ENCODE results near the gene WDR73. TPM values are rescaled to one million over a fixed set of nuclear protein-coding genes. Genes with fewer than 3 reads are reported as not detected.

The WDR73 gene
- total RNA-seq, 1 donor from 2014 or later, result 18.5 TPM

- H3K36me3 ChIP-seq (ENCODE audit: control insufficient read depth, insufficient read depth, low read length), result no peaks in the 10 kb centered on the region
- H3K4me3 ChIP-seq (ENCODE audit: low read depth, low read length), result peak overlapping the region; percentile 96
- no peak for DNase-seq (ENCODE audit: low read depth)
- no peak for TF ChIP-seq CTCF (IDR thresholded peaks at IDR 0.05; ENCODE audit: insufficient read depth, low read length, poor library complexity, severe bottlenecking)
- no peaks in the 10 kb centered on the region for H3K27me3 ChIP-seq (ENCODE audit: control insufficient read depth, insufficient read depth, low read length)
Measured at GRCh38 chr15:84601555-84601838, 52.6 kb downstream of the WDR73 start.

- DNase-seq (ENCODE audit: low read depth), result peak; percentile 63
- peak within 1 kb of the TSS; percentile 96 for H3K4me3 ChIP-seq (ENCODE audit: low read depth, low read length)
- no peak for TF ChIP-seq CTCF (IDR thresholded peaks at IDR 0.05; ENCODE audit: insufficient read depth, low read length, poor library complexity, severe bottlenecking)
- H3K27me3 ChIP-seq (ENCODE audit: control insufficient read depth, insufficient read depth, low read length), result no peaks in the 10 kb centered on the region
- H3K36me3 ChIP-seq (ENCODE audit: control insufficient read depth, insufficient read depth, low read length), result no peaks in the 10 kb centered on the region
Measured at GRCh38 chr15:84600687-84601554, 53.2 kb downstream of the WDR73 start, which contains the start of gene ZSCAN2. Gene ZSCAN2 (plus strand): TSS chr15:84601009. CDS start chr15:84603928, 2,919 bp downstream.

GRCh38 chr15:84600331-84600686 is 53.8 kb downstream of the WDR73 start:
- H3K36me3 ChIP-seq (ENCODE audit: control insufficient read depth, insufficient read depth, low read length), result no peaks in the 10 kb centered on the region
- no peaks in the 10 kb centered on the region for H3K27me3 ChIP-seq (ENCODE audit: control insufficient read depth, insufficient read depth, low read length)
- H3K4me3 ChIP-seq (ENCODE audit: low read depth, low read length), result peak overlapping the region; percentile 96
- no peak for DNase-seq (ENCODE audit: low read depth)
- no peak for TF ChIP-seq CTCF (IDR thresholded peaks at IDR 0.05; ENCODE audit: insufficient read depth, low read length, poor library complexity, severe bottlenecking)

- Histone ChIP-seq H3K36me3 (ENCODE audit: control insufficient read depth, insufficient read depth, low read length) (no peaks in the 10 kb centered on the region), H3K4me3 (ENCODE audit: low read depth, low read length) (no peak overlapping the region), H3K27me3 (ENCODE audit: control insufficient read depth, insufficient read depth, low read length) (no peaks in the 10 kb centered on the region)
- no peak for TF ChIP-seq CTCF (IDR thresholded peaks at IDR 0.05; ENCODE audit: insufficient read depth, low read length, poor library complexity, severe bottlenecking)
- no peak for DNase-seq (ENCODE audit: low read depth)
Measured at GRCh38 chr15:84599906-84600305, 54.2 kb downstream of the WDR73 start.

GRCh38 chr15:84598993-84599392 is 55.1 kb downstream of the WDR73 start:
- peak; percentile 84 for TF ChIP-seq CTCF (IDR thresholded peaks at IDR 0.05; ENCODE audit: insufficient read depth, low read length, poor library complexity, severe bottlenecking)
- H3K27me3 ChIP-seq (ENCODE audit: control insufficient read depth, insufficient read depth, low read length), result peaks cover 2% of the 10 kb centered on the region
- H3K36me3 ChIP-seq (ENCODE audit: control insufficient read depth, insufficient read depth, low read length), result no peaks in the 10 kb centered on the region
- DNase-seq (ENCODE audit: low read depth), result no peak
- H3K4me3 ChIP-seq (ENCODE audit: low read depth, low read length), result no peak overlapping the region

- DNase-seq (ENCODE audit: low read depth), result no peak
- peaks cover 2% of the 10 kb centered on the region for H3K27me3 ChIP-seq (ENCODE audit: control insufficient read depth, insufficient read depth, low read length)
- no peak for TF ChIP-seq CTCF (IDR thresholded peaks at IDR 0.05; ENCODE audit: insufficient read depth, low read length, poor library complexity, severe bottlenecking)
- H3K4me3 ChIP-seq (ENCODE audit: low read depth, low read length), result no peak overlapping the region
- no peaks in the 10 kb centered on the region for H3K36me3 ChIP-seq (ENCODE audit: control insufficient read depth, insufficient read depth, low read length)
Measured at GRCh38 chr15:84598250-84598649, 55.8 kb downstream of the WDR73 start.
